ENCODE results near the gene IRF7.

IRF7 gene

DNA sequence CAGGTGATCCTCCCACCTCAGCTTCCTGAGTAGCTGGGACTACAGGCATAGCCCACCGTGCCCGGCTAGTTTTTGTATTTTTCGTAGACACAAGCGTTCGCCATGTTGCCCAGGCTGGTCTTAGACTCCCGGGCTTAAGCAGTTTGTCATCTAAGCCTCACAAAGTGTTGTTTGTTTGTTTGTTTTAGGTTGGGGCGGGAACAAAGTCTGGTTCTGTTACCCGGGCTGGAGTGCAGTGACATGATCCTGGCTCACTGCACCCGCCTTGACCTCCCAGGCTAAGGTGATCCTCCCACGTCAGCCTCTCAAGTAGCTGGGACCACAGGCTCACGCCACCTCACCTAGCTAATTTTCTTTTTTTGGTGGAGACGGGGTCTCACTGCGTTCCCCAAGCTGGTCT is 12.6 kb downstream of the IRF7 start:
- TF ChIP-seq CTCF (IDR thresholded peaks at IDR 0.05; ENCODE audit: extremely low read depth, missing control alignments) = no peak
- no peak for DNase-seq (ENCODE audit: low spot score)

DNA sequence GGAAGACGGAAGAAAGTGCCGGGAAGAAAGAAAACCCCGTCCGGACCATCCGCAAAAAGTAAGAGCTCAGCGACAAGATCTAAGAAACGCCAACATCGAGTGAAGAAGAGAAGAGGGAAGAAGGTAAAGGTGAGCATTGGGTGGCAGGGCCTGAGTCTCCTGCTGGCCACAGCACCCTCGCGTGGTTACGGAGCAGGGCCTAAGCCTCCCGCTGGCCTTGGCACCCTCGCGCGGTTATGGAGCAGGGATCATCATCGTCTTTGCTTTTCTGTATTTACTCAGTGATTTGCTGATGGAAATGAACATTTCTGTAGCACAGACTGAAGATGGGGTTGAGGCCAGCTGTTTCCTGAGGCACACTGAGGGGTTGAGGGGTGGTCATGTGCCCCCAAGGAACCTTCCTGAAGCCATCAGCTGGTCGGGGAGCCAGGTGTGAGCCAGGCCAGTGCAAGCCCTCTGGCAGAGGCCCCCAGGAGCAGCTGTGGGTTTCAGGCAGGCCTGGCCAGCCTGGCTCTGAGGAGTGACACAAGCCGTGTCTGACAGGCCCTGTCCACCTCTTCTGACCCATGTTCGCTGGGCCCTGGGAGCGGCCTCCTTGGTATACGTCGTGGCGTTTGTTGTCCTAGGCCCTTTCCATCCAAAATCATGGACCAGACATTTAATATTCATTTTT is 14.0 kb downstream of the IRF7 start:
- TF ChIP-seq CTCF (IDR thresholded peaks at IDR 0.05; ENCODE audit: extremely low read depth, missing control alignments) = no peak
- no peak for DNase-seq (ENCODE audit: low spot score)

DNA sequence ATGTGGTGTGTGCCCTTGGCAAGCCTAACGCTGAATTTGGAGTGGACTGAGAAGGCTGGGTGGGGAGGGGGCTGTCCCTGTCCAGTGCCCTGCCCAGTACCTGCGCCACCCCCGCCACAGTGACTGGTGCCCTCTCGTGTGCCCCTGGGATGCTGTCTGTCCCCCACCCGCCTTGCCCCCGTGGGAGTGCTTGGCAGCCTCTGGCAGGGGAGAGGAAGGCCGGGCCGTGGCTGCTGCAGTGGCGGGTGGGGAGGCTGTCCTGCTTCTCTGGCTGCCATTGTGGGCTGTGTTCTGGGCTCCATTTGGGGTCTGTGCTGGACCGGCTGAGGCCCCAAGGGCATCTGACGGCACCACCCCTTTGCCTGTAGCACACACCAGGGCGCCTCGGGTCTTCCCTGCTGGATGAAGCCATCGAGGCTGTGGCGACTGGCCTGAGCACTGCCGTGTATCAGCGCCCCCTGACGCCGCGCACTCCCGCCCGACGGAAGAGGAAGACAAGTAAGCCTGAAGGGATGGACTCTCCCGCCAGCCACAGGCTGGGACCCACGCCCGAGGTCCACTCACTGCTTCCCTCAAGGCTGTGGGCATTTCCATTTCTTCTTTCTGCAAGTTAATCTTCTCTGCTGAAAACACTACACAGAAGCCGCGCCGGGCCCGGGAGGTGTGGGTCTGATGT is 17.6 kb downstream of the IRF7 start:
- TF ChIP-seq CTCF (IDR thresholded peaks at IDR 0.05; ENCODE audit: extremely low read depth, missing control alignments) = no peak
- no peak for DNase-seq (ENCODE audit: low spot score)

- no peak for DNase-seq (ENCODE audit: low spot score)
- TF ChIP-seq CTCF (IDR thresholded peaks at IDR 0.05; ENCODE audit: extremely low read depth, missing control alignments) = no peak
Observed at GRCh38 chr11:597166-597725, 18.5 kb downstream of the IRF7 start.

DNA sequence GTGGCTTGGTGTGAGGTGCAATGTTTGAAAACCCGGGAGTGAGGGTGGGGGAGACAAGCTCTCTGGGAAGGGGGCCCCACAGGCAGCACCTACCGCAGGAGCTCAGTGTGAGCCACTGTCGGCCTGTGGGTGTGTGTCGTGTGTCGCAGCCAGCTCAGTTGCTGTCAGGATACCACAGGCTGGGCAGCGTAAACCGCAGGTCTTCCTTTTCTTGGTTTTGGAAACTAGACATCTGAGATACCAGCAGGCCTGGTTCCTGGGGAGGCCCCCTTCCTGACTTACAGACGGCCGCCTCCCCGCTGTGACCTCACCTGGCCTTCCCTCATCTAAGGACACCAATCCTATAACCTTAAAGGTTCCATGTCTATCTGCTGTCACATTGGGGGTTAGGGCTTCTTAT is 19.4 kb downstream of the IRF7 start:
- TF ChIP-seq CTCF (IDR thresholded peaks at IDR 0.05; ENCODE audit: extremely low read depth, missing control alignments) = no peak
- no peak for DNase-seq (ENCODE audit: low spot score)

DNA sequence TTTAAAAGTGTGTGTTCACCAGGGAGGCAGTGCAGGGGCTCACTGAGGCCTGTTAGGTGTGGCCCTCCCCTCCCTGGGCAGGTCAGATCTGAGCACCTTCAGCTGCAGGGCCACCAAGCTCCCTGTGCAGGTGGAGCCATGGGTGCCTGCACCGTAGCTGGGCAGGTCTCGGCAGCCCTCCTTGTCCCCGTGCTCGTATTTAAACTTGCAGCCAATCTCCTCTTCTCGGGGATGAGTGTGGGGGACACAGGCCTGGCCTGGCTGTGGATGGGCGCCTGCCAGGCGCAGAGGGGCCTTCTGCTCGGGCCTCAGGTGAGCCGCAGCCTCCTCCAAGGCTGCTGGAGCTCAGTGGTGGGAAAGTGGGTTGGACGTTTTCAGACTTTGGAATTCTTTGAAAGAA is 20.4 kb downstream of the IRF7 start:
- DNase-seq (ENCODE audit: low spot score) = no peak
- TF ChIP-seq CTCF (IDR thresholded peaks at IDR 0.05; ENCODE audit: extremely low read depth, missing control alignments) = no peak

DNA sequence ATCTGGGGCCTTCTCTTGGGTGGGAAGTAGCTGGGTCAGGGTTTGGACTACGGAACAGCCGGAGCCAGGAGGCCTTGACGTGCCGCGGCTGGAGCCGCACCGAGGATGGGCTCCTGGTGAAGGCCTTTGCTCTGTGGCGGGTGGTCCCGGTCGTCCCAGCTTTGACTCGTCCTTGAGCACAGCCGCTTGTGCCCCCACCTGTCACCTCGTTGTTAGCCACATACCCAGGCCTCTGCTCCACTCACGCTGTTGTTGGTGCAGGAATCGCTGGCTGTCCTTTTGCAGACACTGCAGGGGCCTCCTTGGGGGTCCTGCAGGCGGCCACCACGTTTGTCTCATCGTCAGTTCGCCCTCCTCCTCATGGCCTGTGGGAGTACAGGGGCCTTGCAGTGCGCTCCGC is 22.4 kb downstream of the IRF7 start:
- TF ChIP-seq CTCF (IDR thresholded peaks at IDR 0.05; ENCODE audit: extremely low read depth, missing control alignments) = no peak
- DNase-seq (ENCODE audit: low spot score) = no peak
